Measurements from ENCODE around the gene CYGB.

CYGB gene

DNA sequence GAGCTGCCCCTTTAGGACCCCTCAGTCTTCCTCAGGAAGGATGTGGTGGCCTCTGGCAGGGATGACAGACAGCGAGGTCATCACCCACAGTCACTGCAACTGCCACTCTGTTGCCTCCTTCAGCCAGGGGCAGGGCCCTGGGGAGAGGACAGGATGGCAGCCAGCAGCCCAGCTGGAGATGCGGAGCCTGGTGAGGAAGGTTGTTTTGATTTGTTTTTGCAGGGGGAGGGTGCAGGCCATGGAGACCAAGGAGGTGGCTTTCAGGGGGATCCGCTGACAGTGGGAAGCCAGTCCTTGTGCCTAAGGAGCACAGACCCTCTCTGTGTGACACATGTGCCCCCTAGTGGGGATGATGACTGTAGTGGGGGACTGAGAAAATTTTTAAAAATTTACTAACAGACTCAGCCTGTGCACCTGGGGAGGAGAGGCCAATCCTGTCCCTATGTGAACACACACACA, 9.7 kb upstream of the CYGB start:
- no peaks in the 10 kb centered on the region; the same call in 1 of the 2 replicates for H3K27me3 ChIP-seq (replicated peaks; ENCODE audit: control insufficient read depth, insufficient read depth, low read length)
- no peaks in the 10 kb centered on the region for H3K36me3 ChIP-seq (ENCODE audit: control insufficient read depth, insufficient read depth, low read length)
- no peak overlapping the region for H3K4me3 ChIP-seq (replicated peaks; ENCODE audit: low read depth, low read length)
- TF ChIP-seq, protein P1, sequence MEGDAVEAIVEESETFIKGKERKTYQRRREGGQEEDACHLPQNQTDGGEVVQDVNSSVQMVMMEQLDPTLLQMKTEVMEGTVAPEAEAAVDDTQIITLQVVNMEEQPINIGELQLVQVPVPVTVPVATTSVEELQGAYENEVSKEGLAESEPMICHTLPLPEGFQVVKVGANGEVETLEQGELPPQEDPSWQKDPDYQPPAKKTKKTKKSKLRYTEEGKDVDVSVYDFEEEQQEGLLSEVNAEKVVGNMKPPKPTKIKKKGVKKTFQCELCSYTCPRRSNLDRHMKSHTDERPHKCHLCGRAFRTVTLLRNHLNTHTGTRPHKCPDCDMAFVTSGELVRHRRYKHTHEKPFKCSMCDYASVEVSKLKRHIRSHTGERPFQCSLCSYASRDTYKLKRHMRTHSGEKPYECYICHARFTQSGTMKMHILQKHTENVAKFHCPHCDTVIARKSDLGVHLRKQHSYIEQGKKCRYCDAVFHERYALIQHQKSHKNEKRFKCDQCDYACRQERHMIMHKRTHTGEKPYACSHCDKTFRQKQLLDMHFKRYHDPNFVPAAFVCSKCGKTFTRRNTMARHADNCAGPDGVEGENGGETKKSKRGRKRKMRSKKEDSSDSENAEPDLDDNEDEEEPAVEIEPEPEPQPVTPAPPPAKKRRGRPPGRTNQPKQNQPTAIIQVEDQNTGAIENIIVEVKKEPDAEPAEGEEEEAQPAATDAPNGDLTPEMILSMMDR (IDR thresholded peaks at IDR 0.05; ENCODE audit: insufficient read depth, low read length, poor library complexity, severe bottlenecking) = peak; percentile 76
- no peak for DNase-seq (ENCODE audit: extremely low read depth, insufficient read length)

DNA sequence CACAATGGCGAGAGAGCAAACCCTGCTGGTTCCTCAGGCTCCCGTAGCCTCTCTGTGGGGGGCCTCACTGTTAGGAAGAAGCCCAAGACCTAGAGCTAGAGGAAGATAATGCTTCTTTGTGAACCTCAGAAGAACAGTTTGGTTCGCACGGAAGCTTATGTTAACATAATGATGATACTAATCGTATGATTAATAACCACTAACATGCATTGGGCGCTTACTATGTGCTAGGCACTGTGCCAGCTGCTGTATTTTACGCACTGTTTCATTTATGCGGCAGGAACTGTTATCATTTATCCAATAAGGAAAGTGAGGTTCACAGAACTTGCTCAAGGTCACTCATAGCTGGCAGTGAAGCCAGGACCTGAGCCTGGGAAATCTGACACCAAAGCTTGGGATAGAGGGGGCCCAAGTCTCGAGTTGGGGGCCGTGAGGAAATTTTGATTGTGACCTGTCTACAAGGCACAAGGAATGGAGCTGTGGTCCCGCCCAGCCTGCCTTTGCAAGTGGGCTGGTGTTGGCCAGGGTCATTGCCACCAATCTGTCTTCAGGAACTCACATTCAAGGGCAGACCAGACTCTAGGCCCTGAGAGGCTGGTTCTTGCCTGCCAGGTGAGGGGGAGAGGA, 9.2 kb upstream of the CYGB start:
- no peak overlapping the region for H3K4me3 ChIP-seq (replicated peaks; ENCODE audit: low read depth, low read length)
- no peak for DNase-seq (ENCODE audit: extremely low read depth, insufficient read length)

DNA sequence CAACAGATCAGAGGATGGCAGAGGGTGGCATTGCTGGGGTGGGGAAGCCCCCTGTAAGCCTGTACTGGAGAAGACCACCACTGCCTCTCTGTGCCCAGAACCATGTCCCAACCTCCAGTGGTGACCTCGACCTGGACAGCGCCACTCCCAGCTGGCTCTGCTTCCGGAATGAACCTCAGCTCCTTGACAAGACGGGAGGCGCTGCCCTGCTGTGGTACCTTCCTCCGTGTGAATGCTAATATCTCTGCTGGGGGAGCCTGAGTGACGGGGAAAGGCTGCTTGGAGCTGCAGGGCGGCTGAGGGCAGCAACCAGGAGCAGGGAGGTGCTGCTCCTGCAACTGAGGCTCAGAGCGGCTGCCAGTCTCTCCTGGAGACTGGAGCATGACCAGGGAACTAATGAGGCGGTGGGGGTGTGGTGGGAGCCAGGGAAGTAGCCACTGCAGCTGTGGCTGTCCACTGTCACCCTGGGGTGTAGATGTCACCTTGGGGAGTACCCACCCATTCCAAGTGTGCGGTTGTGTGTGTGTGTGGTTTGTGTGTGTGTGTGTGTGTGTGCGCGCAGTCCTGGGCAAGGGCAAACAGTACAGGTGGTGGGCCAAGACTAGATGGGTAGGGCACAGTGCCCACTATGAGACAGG, 8.5 kb upstream of the CYGB start:
- H3K36me3 ChIP-seq (ENCODE audit: control insufficient read depth, insufficient read depth, low read length) = no peaks in the 10 kb centered on the region
- no peaks in the 10 kb centered on the region; the same call in 1 of the 2 replicates for H3K27me3 ChIP-seq (replicated peaks; ENCODE audit: control insufficient read depth, insufficient read depth, low read length)
- no peak for DNase-seq (ENCODE audit: extremely low read depth, insufficient read length)
- no peak overlapping the region for H3K4me3 ChIP-seq (replicated peaks; ENCODE audit: low read depth, low read length)
- TF ChIP-seq, protein P1 (IDR thresholded peaks at IDR 0.05; ENCODE audit: insufficient read depth, low read length, poor library complexity, severe bottlenecking) = no peak

More for the DNA sequence above, 9.2 kb upstream of the CYGB start:
- TF ChIP-seq, protein P1 (IDR thresholded peaks at IDR 0.05; ENCODE audit: insufficient read depth, low read length, poor library complexity, severe bottlenecking) = no peak
- Histone ChIP-seq H3K36me3 (ENCODE audit: control insufficient read depth, insufficient read depth, low read length) (no peaks in the 10 kb centered on the region), H3K27me3 (replicated peaks; ENCODE audit: control insufficient read depth, insufficient read depth, low read length) (no peaks in the 10 kb centered on the region; the same call in 1 of the 2 replicates)

DNA sequence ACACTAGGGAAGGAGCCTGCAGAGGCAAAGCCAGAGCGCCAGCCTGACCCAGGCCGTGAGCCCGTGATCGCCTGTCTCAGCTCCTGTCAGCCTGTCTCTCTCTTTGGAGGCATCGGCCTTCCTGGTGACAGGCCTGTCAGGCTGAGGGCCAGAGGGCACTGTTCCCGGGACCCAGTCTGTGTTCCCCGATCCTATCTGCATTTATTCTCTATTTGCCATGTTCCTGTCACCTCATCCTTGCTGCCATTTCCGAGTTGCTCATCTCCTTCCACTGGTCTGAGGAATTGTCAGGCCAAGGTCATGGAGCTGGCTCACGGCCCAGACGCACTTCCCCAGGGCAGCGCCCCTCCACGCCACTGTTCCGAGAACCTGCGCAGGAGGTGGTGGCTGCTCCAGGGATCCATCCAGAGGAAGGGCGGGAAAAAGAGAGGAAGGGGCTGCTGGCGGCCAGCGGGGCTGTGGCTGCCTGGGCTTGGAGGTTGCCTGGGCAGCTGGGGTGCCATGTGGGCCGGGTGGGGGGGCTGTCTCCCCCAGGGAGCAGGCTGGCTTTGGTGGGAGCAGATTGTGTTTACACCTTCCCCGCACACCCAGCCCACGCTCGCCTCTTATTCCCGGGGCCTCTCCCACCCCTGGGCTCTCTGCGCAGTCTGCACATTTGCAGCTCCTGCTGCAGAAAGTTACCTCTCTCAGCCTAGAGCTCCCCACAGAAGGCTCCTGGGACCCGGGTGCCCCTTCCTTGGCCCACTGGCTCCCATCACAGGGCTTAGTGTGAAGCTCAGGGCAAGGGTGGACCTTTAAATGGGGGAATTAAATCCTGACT, 7.2 kb upstream of the CYGB start:
- no peak overlapping the region for H3K4me3 ChIP-seq (replicated peaks; ENCODE audit: low read depth, low read length)
- TF ChIP-seq, protein P1 (IDR thresholded peaks at IDR 0.05; ENCODE audit: insufficient read depth, low read length, poor library complexity, severe bottlenecking) = no peak
- no peaks in the 10 kb centered on the region; the same call in 1 of the 2 replicates for H3K27me3 ChIP-seq (replicated peaks; ENCODE audit: control insufficient read depth, insufficient read depth, low read length)
- no peak for DNase-seq (ENCODE audit: extremely low read depth, insufficient read length)
- H3K36me3 ChIP-seq (ENCODE audit: control insufficient read depth, insufficient read depth, low read length) = no peaks in the 10 kb centered on the region

DNA sequence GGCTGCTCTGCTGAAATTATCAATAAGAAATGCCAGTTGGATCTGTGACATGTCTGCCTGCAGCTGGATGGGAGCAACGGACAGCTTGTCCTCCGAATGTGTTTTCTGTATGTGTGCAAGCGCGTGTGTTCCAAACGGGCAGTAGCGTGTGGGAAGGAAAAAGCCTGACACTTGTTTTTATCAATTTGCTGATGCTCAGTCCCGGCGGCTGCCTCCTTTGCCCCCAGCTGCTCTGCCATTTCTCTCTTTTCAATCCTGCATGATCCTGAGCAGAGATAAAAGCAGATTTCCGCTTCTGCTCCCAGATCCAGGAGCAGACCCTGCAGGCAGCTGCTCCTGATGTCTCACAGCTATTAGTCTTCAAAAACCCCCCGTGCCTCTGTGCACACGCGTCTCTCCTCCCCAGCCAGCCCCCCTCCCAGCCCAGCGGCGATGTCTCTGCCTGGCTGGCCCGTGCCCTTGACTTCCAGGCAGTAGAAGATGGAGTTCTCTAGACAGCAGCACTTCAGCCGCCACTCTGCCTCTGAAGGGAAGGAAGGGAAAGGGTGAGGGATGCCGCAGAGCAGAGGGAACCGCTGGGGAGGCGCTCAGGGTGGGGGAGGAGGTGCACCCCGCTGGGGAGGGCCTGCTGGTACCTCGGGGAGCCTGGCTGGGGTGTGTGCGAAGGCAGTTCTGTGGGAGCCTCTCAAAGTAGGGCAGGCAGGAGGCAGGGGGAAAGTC, 6.5 kb upstream of the CYGB start:
- DNase-seq (ENCODE audit: extremely low read depth, insufficient read length) = no peak
- H3K36me3 ChIP-seq (ENCODE audit: control insufficient read depth, insufficient read depth, low read length) = no peaks in the 10 kb centered on the region
- H3K27me3 ChIP-seq (replicated peaks; ENCODE audit: control insufficient read depth, insufficient read depth, low read length) = no peaks in the 10 kb centered on the region; the same call in 1 of the 2 replicates
- no peak overlapping the region for H3K4me3 ChIP-seq (replicated peaks; ENCODE audit: low read depth, low read length)
- TF ChIP-seq, protein P1 (IDR thresholded peaks at IDR 0.05; ENCODE audit: insufficient read depth, low read length, poor library complexity, severe bottlenecking) = no peak

Measured in GM06990 (cell line).